Loucy (cell line): Measurements from ENCODE around the gene P2RY8.

Experiments used
- H2AFZ ChIP-seq: fragments of 200-600 bp; sonication (generic); 2 replicates; pipeline ENCODE4 v1.6.0; 2016; ENCODE audit warnings: antibody characterized with exemption, mild to moderate bottlenecking, low read length, moderate library complexity
- H3F3A ChIP-seq: fragments of 200-600 bp; 2 replicates; pipeline ENCODE4 v1.6.0; 2016; ENCODE audit warnings: antibody characterized with exemption, low read depth, mild to moderate bottlenecking
- H3K27me3 ChIP-seq: fragments of 200-600 bp; sonication (generic); 2 replicates; pipeline ENCODE4 v1.6.1; 2014; ENCODE audit warnings: low read length, mild to moderate bottlenecking; ENCODE audit not compliant: insufficient read depth, poor library complexity, severe bottlenecking
- H3K36me3 ChIP-seq: fragments of 200-600 bp; sonication (generic); 2 replicates; pipeline ENCODE4 v1.6.1; 2016; ENCODE audit warnings: low read length; ENCODE audit not compliant: insufficient read depth
- H3K4me1 ChIP-seq: fragments of 200-600 bp; sonication (generic); 2 replicates; pipeline ENCODE4 v1.5.1; 2014; ENCODE audit warnings: low read length, mild to moderate bottlenecking; ENCODE audit not compliant: insufficient read depth, poor library complexity, severe bottlenecking
- H3K4me2 ChIP-seq: fragments of 200-600 bp; sonication (generic); 2 replicates; pipeline ENCODE4 v1.6.0; 2014; ENCODE audit warnings: antibody characterized with exemption, low read length, low read depth, mild to moderate bottlenecking; ENCODE audit not compliant: poor library complexity, severe bottlenecking
- H3K4me3 ChIP-seq: fragments of 200-600 bp; sonication (generic); 2 replicates; pipeline ENCODE4 v1.5.1; 2014; ENCODE audit warnings: low read length, mild to moderate bottlenecking, mixed read lengths; ENCODE audit not compliant: poor library complexity, severe bottlenecking
- H3K79me2 ChIP-seq: fragments of 200-600 bp; sonication (generic); 2 replicates; pipeline ENCODE4 v1.6.1; 2014; ENCODE audit warnings: low read length; ENCODE audit not compliant: insufficient read depth
- H3K9ac ChIP-seq: fragments of 200-600 bp; sonication (generic); 2 replicates; pipeline ENCODE4 v1.6.0; 2014; ENCODE audit warnings: mild to moderate bottlenecking, low read depth, low read length, moderate library complexity; ENCODE audit not compliant: poor library complexity, severe bottlenecking
- H3K9me2 ChIP-seq: fragments of 200-600 bp; sonication (generic); replicated peaks from 2 replicates; pipeline ENCODE4 v1.6.1; 2016; ENCODE audit warnings: low read depth, low read length, mixed read lengths
- H3K9me3 ChIP-seq: fragments of 200-600 bp; sonication (generic); 2 replicates; pipeline ENCODE4 v1.6.1; 2014; ENCODE audit warnings: mild to moderate bottlenecking, antibody characterized with exemption, low read length, low read depth; ENCODE audit not compliant: insufficient read depth
- H4K20me1 ChIP-seq: fragments of 200-600 bp; sonication (generic); 2 replicates; pipeline ENCODE4 v1.6.0; 2014; ENCODE audit warnings: antibody characterized with exemption, low read length, mild to moderate bottlenecking; ENCODE audit not compliant: insufficient read depth, poor library complexity, severe bottlenecking
- CTCF ChIP-seq: fragments of 200-600 bp; sonication (generic); conservative IDR thresholded peaks from 2 replicates; pipeline ENCODE4 v1.5.1; 2014; ENCODE audit warnings: mild to moderate bottlenecking, antibody characterized with exemption, low read length
- EZH2phosphoT487 ChIP-seq: fragments of 200-600 bp; IDR thresholded peaks from 2 replicates; pipeline ENCODE4 v1.6.1; 2018; ENCODE audit warnings: antibody characterized with exemption, mild to moderate bottlenecking, moderate library complexity, borderline replicate concordance

The P2RY8 gene

GRCh38 chrX:1529328-1529727 lies 7.7 kb downstream of the P2RY8 start:
- H3K9ac ChIP-seq: no peak overlapping the region

DNA sequence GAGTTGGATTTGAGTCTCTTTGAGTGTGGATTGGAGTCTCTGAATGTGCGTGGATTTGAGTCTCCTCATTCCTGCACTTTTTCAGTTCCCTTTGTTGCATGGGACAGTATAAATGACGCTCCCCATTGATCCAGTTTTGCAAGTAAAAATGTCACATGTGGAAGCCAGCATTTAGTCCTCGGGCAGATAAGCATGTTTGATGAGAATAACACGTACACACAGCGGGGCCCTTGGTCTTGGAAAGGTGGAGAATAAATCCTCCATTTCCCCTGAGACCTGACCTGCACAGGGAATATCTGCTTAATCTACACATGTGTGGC lies 8.1 kb downstream of the P2RY8 start:
- Histone ChIP-seq H3K36me3 (peaks cover 10% of the 10 kb centered on the region; the same call in 1 of the 2 replicates), H3K9ac (no peak overlapping the region), H2AFZ (no peak overlapping the region), H3K79me2 (peaks cover 90% of the 10 kb centered on the region), H3K4me2 (peak overlapping the region; percentile 60), H3K27me3 (no peaks in the 10 kb centered on the region), H3K4me1 (peaks cover 13% of the 10 kb centered on the region), H4K20me1 (peaks cover 73% of the 10 kb centered on the region), H3K9me3 (no peaks in the 10 kb centered on the region), H3K9me2 (no peaks in the 10 kb centered on the region), H3F3A (no peaks in the 10 kb centered on the region), H3K4me3 (no peak overlapping the region)
- TF ChIP-seq EZH2phosphoT487 (no peak), CTCF (no peak)

More at GRCh38 chrX:1529328-1529727, 7.7 kb downstream of the P2RY8 start:
- H3K4me2 ChIP-seq: peak overlapping the region; percentile 60
- no peaks in the 10 kb centered on the region for H3F3A ChIP-seq
- TF ChIP-seq CTCF (no peak), EZH2phosphoT487 (no peak)
- H3K79me2 ChIP-seq: peaks cover 88% of the 10 kb centered on the region
- H4K20me1 ChIP-seq: peaks cover 73% of the 10 kb centered on the region
- H3K9me3 ChIP-seq: no peaks in the 10 kb centered on the region
- H3K9me2 ChIP-seq: no peaks in the 10 kb centered on the region
- no peak overlapping the region for H2AFZ ChIP-seq
- H3K36me3 ChIP-seq: peaks cover 10% of the 10 kb centered on the region; the same call in 1 of the 2 replicates
- no peaks in the 10 kb centered on the region for H3K27me3 ChIP-seq
- peaks cover 13% of the 10 kb centered on the region for H3K4me1 ChIP-seq
- H3K4me3 ChIP-seq: peak overlapping the region; percentile 13

GRCh38 chrX:1528186-1528883 lies 8.7 kb downstream of the P2RY8 start:
- H3K4me2 ChIP-seq: peak overlapping the region; percentile 60
- no peaks in the 10 kb centered on the region for H3F3A ChIP-seq
- peaks cover 94% of the 10 kb centered on the region for H3K79me2 ChIP-seq
- H3K4me1 ChIP-seq: peaks cover 13% of the 10 kb centered on the region
- peaks cover 10% of the 10 kb centered on the region; the same call in 1 of the 2 replicates for H3K36me3 ChIP-seq
- H3K27me3 ChIP-seq: no peaks in the 10 kb centered on the region
- no peak overlapping the region for H2AFZ ChIP-seq
- no peak for TF ChIP-seq EZH2phosphoT487
- no peak for TF ChIP-seq CTCF
- no peaks in the 10 kb centered on the region for H3K9me2 ChIP-seq
- H4K20me1 ChIP-seq: peaks cover 76% of the 10 kb centered on the region
- H3K4me3 ChIP-seq: peak overlapping the region; percentile 32
- H3K9me3 ChIP-seq: no peaks in the 10 kb centered on the region
- no peak overlapping the region for H3K9ac ChIP-seq
